ENCODE measurements around the gene GALE.

Gene GALE

GRCh38 chr1:23751815-23752200, 48.7 kb downstream of the GALE start:
- Histone ChIP-seq H3K4me3 (ENCODE audit: low read depth, low read length) (no peak overlapping the region), H3K4me1 (ENCODE audit: control insufficient read depth, insufficient read depth, low read length, unreplicated experiment) (peaks cover 20% of the 10 kb centered on the region), H2AFZ (ENCODE audit: low read length, unreplicated experiment) (no peak overlapping the region), H3K27me3 (ENCODE audit: insufficient read depth, low read length) (no peaks in the 10 kb centered on the region), H3K79me2 (ENCODE audit: control insufficient read depth, insufficient read depth, low read length, unreplicated experiment) (peaks cover 47% of the 10 kb centered on the region), H3K27ac (ENCODE audit: low read depth, low read length) (no peak overlapping the region), H3K36me3 (ENCODE audit: insufficient read depth, low read length) (peaks cover 49% of the 10 kb centered on the region)

GRCh38 chr1:23751050-23751814, 49.3 kb downstream of the GALE start:
- H3K79me2 ChIP-seq (ENCODE audit: control insufficient read depth, insufficient read depth, low read length, unreplicated experiment): peaks cover 51% of the 10 kb centered on the region
- peaks cover 14% of the 10 kb centered on the region for H3K4me1 ChIP-seq (ENCODE audit: control insufficient read depth, insufficient read depth, low read length, unreplicated experiment)
- peak overlapping the region; percentile 11; the same call in 1 of the 2 replicates for H3K27ac ChIP-seq (ENCODE audit: low read depth, low read length)
- H3K4me3 ChIP-seq (ENCODE audit: low read depth, low read length): no peak overlapping the region
- no peaks in the 10 kb centered on the region for H3K27me3 ChIP-seq (ENCODE audit: insufficient read depth, low read length)
- no peak overlapping the region for H2AFZ ChIP-seq (ENCODE audit: low read length, unreplicated experiment)
- H3K36me3 ChIP-seq (ENCODE audit: insufficient read depth, low read length): peaks cover 46% of the 10 kb centered on the region

- H3K36me3 ChIP-seq (ENCODE audit: insufficient read depth, low read length): peaks cover 19% of the 10 kb centered on the region
- H3K79me2 ChIP-seq (ENCODE audit: control insufficient read depth, insufficient read depth, low read length, unreplicated experiment): peaks cover 81% of the 10 kb centered on the region
- no peak overlapping the region for H3K27ac ChIP-seq (ENCODE audit: low read depth, low read length)
- H3K27me3 ChIP-seq (ENCODE audit: insufficient read depth, low read length): no peaks in the 10 kb centered on the region
- H3K4me1 ChIP-seq (ENCODE audit: control insufficient read depth, insufficient read depth, low read length, unreplicated experiment): peaks cover 24% of the 10 kb centered on the region
- no peak overlapping the region for H2AFZ ChIP-seq (ENCODE audit: low read length, unreplicated experiment)
- H3K4me3 ChIP-seq (ENCODE audit: low read depth, low read length): no peak overlapping the region
These were observed 52.5 kb downstream of the GALE start for GRCh38 chr1:23748016-23748415.
